GM12891 (cell line): ENCODE data around the gene GLTP.

Experiments
- POLR2A ChIP-seq: IDR thresholded peaks from 2 replicates; pipeline ENCODE4 v1.6.1; 2011; ENCODE audit warnings: low read depth, low read length, control low read depth
- POLR2AphosphoS5 ChIP-seq: IDR thresholded peaks from 2 replicates; pipeline ENCODE4 v1.6.1; 2011; ENCODE audit warnings: low read depth, low read length, control low read depth
- SPI1 ChIP-seq: IDR thresholded peaks from 2 replicates; pipeline ENCODE4 v1.6.1; 2011; ENCODE audit warnings: low read depth, low read length, control low read depth

GRCh38 chr12:109833307-109834189 lies 46.8 kb downstream of the GLTP start, which contains the start of gene TRPV4:
- TF ChIP-seq POLR2AphosphoS5 (no peak), POLR2A (no peak), SPI1 (no peak)
